Smooth muscle cell (in vitro differentiated cells): ENCODE measurements around the gene NBEA. TPM values are rescaled to one million over a fixed set of nuclear protein-coding genes. Genes with fewer than 3 reads are reported as not detected.

Experiments used
- DNase-seq: peaks from one replicate; lab custom pipeline; 2025; ENCODE audit not compliant: unreplicated experiment; lab: John Stamatoyannopoulos, UW
- H2AFZ ChIP-seq: fragments of 200-600 bp; sonication (generic); 2 replicates; pipeline ENCODE4 v1.6.0; 2016; ENCODE audit warnings: antibody characterized with exemption, low read depth, mild to moderate bottlenecking
- H3F3A ChIP-seq: fragments of 200-600 bp; sonication (generic); 2 replicates; pipeline ENCODE4 v1.6.0; 2017; ENCODE audit warnings: antibody characterized with exemption, low read depth
- H3K27ac ChIP-seq: fragments of 200-600 bp; sonication (generic); 2 replicates; pipeline ENCODE4 v1.5.1; 2016; ENCODE audit warnings: low read depth, mild to moderate bottlenecking
- H3K27me3 ChIP-seq: fragments of 200-600 bp; sonication (generic); 2 replicates; pipeline ENCODE4 v1.6.1; 2016; ENCODE audit warnings: low read depth, mild to moderate bottlenecking
- H3K36me3 ChIP-seq: fragments of 200-600 bp; sonication (generic); 2 replicates; pipeline ENCODE4 v1.5.1; 2016; ENCODE audit warnings: low read depth
- H3K4me1 ChIP-seq: fragments of 200-600 bp; sonication (generic); 2 replicates; pipeline ENCODE4 v1.5.1; 2016; ENCODE audit warnings: low read depth
- H3K4me2 ChIP-seq: fragments of 200-600 bp; sonication (generic); 2 replicates; pipeline ENCODE4 v1.6.0; 2016; ENCODE audit warnings: mild to moderate bottlenecking
- H3K4me3 ChIP-seq: fragments of 200-600 bp; sonication (generic); 2 replicates; pipeline ENCODE4 v1.5.1; 2016; ENCODE audit warnings: mild to moderate bottlenecking
- H3K79me2 ChIP-seq: fragments of 200-600 bp; sonication (generic); 2 replicates; pipeline ENCODE4 v1.6.0; 2016; ENCODE audit warnings: low read depth, mild to moderate bottlenecking
- H3K9ac ChIP-seq: fragments of 200-600 bp; sonication (generic); 2 replicates; pipeline ENCODE4 v1.6.0; 2016; ENCODE audit warnings: low read depth
- H3K9me3 ChIP-seq: fragments of 200-600 bp; sonication (generic); replicated peaks from 2 replicates; pipeline ENCODE4 v1.5.1; 2016; ENCODE audit warnings: low read depth
- H4K20me1 ChIP-seq: fragments of 200-600 bp; sonication (generic); 2 replicates; pipeline ENCODE4 v1.6.0; 2016; ENCODE audit warnings: low read depth
- WGBS: methylation state at CpG from one replicate; pipeline ENCODE4 v1.1.7; 2016; ENCODE audit warnings: low lambda C conversion rate; 5-methylcytosine and 5-hydroxymethylcytosine counted together
- polyA plus RNA-seq: library from polyadenylated mRNA; unstranded; fragments of >200 nt; fragmentation: Nextera tagmentation; extraction: Ambion mirVana; gene quantifications from 2 replicates; pipeline ENCODE4 v1.2.1, GENCODE V29; 2016
- total RNA-seq: library from RNA; depleted of rRNA; stranded (reverse); fragments of >200 nt; gene quantifications from 2 replicates; pipeline ENCODE4 v1.2.3, GENCODE V29; 2014
- TF ChIP-seq, protein P1 (sequence below): fragments of 200-600 bp; sonication (generic); IDR thresholded peaks from 2 replicates; pipeline ENCODE4 v1.5.1; 2017; ENCODE audit warnings: borderline replicate concordance, mild to moderate bottlenecking, antibody characterized with exemption; ENCODE audit not compliant: insufficient read depth, poor library complexity, severe bottlenecking

NBEA gene
- total and polyA plus RNA-seq, 2 experiments from 2014 or later, result 3.6 to 11.7 TPM

DNA sequence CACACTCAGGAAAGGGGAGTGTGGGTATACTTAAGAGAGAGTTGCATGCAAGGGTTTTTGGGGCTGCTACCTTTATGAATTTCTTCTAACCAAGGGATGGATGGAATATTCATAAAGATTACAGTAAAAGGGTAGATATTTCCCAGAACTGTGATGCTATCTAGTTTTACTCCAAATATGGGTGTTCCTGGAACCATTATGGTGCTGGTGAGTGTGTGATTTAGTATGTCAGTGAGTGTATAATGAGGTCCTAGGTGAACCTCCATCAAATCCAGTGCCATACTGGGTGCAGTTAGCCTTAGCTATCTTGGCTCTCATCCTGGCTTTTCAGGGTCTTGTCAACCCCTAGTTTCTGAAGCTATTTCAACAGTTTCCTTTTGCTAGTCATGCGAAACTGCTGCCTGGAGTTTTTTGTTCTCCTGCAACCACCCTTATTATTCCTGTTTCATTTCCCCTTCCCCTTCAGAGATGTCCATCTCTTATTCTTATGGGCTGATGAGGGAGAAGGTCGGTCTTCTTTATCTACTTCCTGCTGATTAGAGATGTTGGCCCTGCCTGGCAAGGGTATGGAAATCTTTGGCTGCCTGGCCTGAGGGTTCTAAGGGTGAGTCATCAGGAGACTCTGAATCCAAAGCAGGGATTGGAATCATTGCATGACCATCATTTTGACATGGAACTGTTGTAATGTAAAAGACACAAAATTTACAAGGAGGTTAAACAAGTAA, 202.3 kb downstream of the NBEA start:
- WGBS, result 53% methylated on average over 2 of the region's 2 CpGs
- no peaks in the 10 kb centered on the region for H3K4me1 ChIP-seq
- H3K4me3 ChIP-seq, result no peak overlapping the region
- H2AFZ ChIP-seq, result no peak overlapping the region
- H3K9me3 ChIP-seq, result no peaks in the 10 kb centered on the region
- H3K36me3 ChIP-seq, result no peaks in the 10 kb centered on the region
- no peaks in the 10 kb centered on the region for H3F3A ChIP-seq
- H3K79me2 ChIP-seq, result no peaks in the 10 kb centered on the region
- no peak overlapping the region for H3K27ac ChIP-seq
- TF ChIP-seq, protein P1, sequence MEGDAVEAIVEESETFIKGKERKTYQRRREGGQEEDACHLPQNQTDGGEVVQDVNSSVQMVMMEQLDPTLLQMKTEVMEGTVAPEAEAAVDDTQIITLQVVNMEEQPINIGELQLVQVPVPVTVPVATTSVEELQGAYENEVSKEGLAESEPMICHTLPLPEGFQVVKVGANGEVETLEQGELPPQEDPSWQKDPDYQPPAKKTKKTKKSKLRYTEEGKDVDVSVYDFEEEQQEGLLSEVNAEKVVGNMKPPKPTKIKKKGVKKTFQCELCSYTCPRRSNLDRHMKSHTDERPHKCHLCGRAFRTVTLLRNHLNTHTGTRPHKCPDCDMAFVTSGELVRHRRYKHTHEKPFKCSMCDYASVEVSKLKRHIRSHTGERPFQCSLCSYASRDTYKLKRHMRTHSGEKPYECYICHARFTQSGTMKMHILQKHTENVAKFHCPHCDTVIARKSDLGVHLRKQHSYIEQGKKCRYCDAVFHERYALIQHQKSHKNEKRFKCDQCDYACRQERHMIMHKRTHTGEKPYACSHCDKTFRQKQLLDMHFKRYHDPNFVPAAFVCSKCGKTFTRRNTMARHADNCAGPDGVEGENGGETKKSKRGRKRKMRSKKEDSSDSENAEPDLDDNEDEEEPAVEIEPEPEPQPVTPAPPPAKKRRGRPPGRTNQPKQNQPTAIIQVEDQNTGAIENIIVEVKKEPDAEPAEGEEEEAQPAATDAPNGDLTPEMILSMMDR, result no peak
- H3K4me2 ChIP-seq, result no peak overlapping the region
- no peak overlapping the region for H3K9ac ChIP-seq
- no peaks in the 10 kb centered on the region for H3K27me3 ChIP-seq
- no peak for DNase-seq
- H4K20me1 ChIP-seq, result no peaks in the 10 kb centered on the region

DNA sequence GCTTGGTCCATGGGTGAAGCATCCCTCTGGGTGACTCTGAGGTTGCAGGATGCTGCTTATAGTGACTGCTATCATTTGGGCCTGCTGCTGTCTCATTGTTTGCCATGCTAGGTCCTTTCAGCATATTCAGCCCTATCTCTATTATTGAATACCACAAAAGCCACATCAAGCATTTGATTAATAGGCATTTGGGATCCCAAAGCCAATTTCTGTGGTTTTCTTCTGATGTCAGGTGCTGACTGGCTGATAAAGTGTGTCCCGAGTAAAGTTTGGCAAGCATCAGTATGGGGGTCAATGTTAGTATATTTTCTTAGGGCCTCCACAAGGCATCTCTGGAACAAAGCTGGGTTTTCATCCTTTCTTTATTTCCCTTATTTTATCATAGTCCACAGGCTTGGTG, 204.6 kb downstream of the NBEA start:
- Histone ChIP-seq H3K4me3 (no peak overlapping the region), H2AFZ (no peak overlapping the region), H4K20me1 (no peaks in the 10 kb centered on the region), H3F3A (no peaks in the 10 kb centered on the region), H3K36me3 (no peaks in the 10 kb centered on the region), H3K79me2 (no peaks in the 10 kb centered on the region), H3K9me3 (no peaks in the 10 kb centered on the region), H3K9ac (no peak overlapping the region), H3K27ac (no peak overlapping the region), H3K27me3 (no peaks in the 10 kb centered on the region), H3K4me2 (no peak overlapping the region), H3K4me1 (no peaks in the 10 kb centered on the region)
- DNase-seq, result no peak
- WGBS, result 100% methylated on average over 1 of the region's 1 CpG
- TF ChIP-seq, protein P1, result no peak

DNA sequence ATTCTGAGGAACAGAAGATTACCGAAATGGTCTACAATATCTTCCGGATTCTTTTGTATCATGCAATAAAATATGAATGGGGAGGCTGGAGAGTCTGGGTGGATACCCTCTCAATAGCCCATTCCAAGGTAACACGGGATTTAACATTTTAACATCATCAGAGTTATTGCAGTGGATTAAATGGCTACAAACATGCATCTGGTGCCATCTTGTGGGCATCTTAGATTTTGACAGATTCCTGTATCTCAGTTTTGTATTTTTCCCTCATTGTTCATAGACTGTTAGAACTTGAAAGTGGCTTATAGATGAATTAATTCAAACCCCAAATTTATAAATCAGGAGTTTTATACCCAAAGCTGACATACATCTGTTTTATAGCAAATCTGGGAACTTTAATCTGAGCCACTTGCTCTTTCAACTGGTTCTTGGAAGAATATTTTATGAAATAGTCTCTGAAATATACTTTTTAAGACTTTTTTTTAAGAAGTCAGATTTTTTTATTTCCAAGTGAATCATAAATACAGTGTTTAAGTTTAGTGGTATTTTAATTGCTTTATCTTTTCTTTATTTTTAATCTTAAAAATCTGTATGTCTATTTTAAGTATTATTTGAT, 215.2 kb downstream of the NBEA start:
- DNase-seq, result no peak
- Histone ChIP-seq H3K36me3 (no peaks in the 10 kb centered on the region), H3K4me1 (no peaks in the 10 kb centered on the region), H3K9me3 (no peaks in the 10 kb centered on the region), H3K27ac (no peak overlapping the region), H3K4me2 (no peak overlapping the region), H3K27me3 (no peaks in the 10 kb centered on the region), H4K20me1 (no peaks in the 10 kb centered on the region), H3K79me2 (no peaks in the 10 kb centered on the region), H3K9ac (no peak overlapping the region), H2AFZ (no peak overlapping the region), H3F3A (no peaks in the 10 kb centered on the region), H3K4me3 (no peak overlapping the region)
- 47% methylated on average over 3 of the region's 3 CpGs for WGBS
- TF ChIP-seq, protein P1, result peak; percentile 74
